ENCODE results near the gene STK32B. TPM values are rescaled to one million over a fixed set of nuclear protein-coding genes. Genes with fewer than 3 reads are reported as not detected.

Gene STK32B
- total and polyA plus RNA-seq, 9 donors: 0.35 to 3.0 (median 1.2) TPM

GRCh38 chr4:5403746-5404497 lies 352.6 kb downstream of the STK32B start:
- TF ChIP-seq POLR2A (IDR thresholded peaks at IDR 0.05) (no peak), EP300 (IDR thresholded peaks at IDR 0.05) (no peak), CTCF (IDR thresholded peaks at IDR 0.05) (no peak)
- H3K4me3 ChIP-seq: no peak overlapping the region
- WGBS, 3 donors: 86 to 92% (median 89%) methylated on average over 7 of the region's 7 CpGs
- H3K36me3 ChIP-seq: no peaks in the 10 kb centered on the region
- no peak for DNase-seq
- intact Hi-C loops (cut with DNase I): no loop called here
- no peak overlapping the region for H3K27ac ChIP-seq
- H3K9me3 ChIP-seq: no peaks in the 10 kb centered on the region
- no peaks in the 10 kb centered on the region for H3K27me3 ChIP-seq
- no peaks in the 10 kb centered on the region for H3K4me1 ChIP-seq (ENCODE audit: insufficient read depth)

GRCh38 chr4:5409237-5409636 lies 358.0 kb downstream of the STK32B start:
- no peak overlapping the region for H3K4me3 ChIP-seq
- H3K4me1 ChIP-seq (ENCODE audit: insufficient read depth): no peaks in the 10 kb centered on the region
- TF ChIP-seq POLR2A (IDR thresholded peaks at IDR 0.05) (no peak), CTCF (IDR thresholded peaks at IDR 0.05) (no peak), EP300 (IDR thresholded peaks at IDR 0.05) (no peak)
- 42 to 67% (median 57%) methylated on average over 2 of the region's 2 CpGs for WGBS, 3 donors
- H3K36me3 ChIP-seq: no peaks in the 10 kb centered on the region
- H3K27ac ChIP-seq: no peak overlapping the region
- intact Hi-C loops (cut with DNase I): no loop called here
- no peaks in the 10 kb centered on the region for H3K9me3 ChIP-seq
- DNase-seq: no peak
- H3K27me3 ChIP-seq: no peaks in the 10 kb centered on the region

DNA sequence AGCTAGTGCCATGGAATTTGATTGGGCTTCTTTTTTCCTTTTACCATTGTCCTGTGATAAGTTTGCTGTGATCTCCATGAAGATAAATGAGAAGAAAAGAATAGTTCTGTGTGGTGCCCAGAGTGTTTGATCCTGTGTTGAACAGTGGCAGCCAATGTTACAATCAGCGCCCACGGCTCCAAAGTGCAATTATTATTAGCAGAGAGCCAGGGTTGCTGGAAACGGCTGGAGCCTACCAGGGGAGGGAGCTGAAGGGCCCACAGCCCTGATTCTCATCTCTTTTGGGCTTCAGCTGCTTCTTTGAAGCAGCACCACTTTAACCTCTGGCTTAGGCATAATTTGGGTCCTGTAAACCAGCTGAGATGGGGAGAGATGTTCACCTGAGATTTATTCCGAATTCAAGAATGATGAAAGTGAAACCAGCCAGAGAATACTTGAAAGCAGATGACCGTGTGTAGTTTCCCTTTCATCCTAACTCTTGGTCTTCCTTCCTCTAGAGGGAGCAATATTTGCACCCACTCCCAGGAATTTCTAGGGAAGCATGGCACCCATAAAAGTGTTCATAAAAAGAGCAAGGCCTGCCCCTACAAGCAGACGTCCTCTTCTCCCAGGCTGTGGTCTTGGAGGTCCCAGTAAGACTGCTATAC lies 358.8 kb downstream of the STK32B start:
- no peak overlapping the region for H3K27ac ChIP-seq
- H3K4me3 ChIP-seq: no peak overlapping the region

GRCh38 chr4:5412296-5412695 lies 361.0 kb downstream of the STK32B start:
- Histone ChIP-seq H3K36me3 (no peaks in the 10 kb centered on the region), H3K4me3 (no peak overlapping the region), H3K27ac (no peak overlapping the region), H3K27me3 (no peaks in the 10 kb centered on the region), H3K9me3 (no peaks in the 10 kb centered on the region), H3K4me1 (ENCODE audit: insufficient read depth) (no peaks in the 10 kb centered on the region)
- TF ChIP-seq POLR2A (IDR thresholded peaks at IDR 0.05): no peak
- TF ChIP-seq EP300 (IDR thresholded peaks at IDR 0.05): no peak
- TF ChIP-seq CTCF (IDR thresholded peaks at IDR 0.05): no peak
- 63 to 77% (median 76%) methylated on average over 4 of the region's 4 CpGs for WGBS, 3 donors
- intact Hi-C loops (cut with DNase I): no loop called here
- no peak for DNase-seq

More for the DNA sequence above, 358.8 kb downstream of the STK32B start:
- TF ChIP-seq POLR2A (IDR thresholded peaks at IDR 0.05) (no peak), CTCF (IDR thresholded peaks at IDR 0.05) (no peak), EP300 (IDR thresholded peaks at IDR 0.05) (no peak)
- Histone ChIP-seq H3K36me3 (no peaks in the 10 kb centered on the region), H3K4me1 (ENCODE audit: insufficient read depth) (no peaks in the 10 kb centered on the region), H3K27me3 (no peaks in the 10 kb centered on the region), H3K9me3 (no peaks in the 10 kb centered on the region)
- DNase-seq: no peak
- 54 to 62% (median 60%) methylated on average over 6 of the region's 6 CpGs for WGBS, 3 donors
- intact Hi-C loops (cut with DNase I): no loop called here
